ENCODE data around the gene ZKSCAN8. TPM values are rescaled to one million over a fixed set of nuclear protein-coding genes. Genes with fewer than 3 reads are reported as not detected.

The ZKSCAN8 gene
- total and polyA plus RNA-seq, 2 donors (not counting 1 experiment from before 2014, with no cell fraction given), result 10.9 to 52.8 TPM

DNA sequence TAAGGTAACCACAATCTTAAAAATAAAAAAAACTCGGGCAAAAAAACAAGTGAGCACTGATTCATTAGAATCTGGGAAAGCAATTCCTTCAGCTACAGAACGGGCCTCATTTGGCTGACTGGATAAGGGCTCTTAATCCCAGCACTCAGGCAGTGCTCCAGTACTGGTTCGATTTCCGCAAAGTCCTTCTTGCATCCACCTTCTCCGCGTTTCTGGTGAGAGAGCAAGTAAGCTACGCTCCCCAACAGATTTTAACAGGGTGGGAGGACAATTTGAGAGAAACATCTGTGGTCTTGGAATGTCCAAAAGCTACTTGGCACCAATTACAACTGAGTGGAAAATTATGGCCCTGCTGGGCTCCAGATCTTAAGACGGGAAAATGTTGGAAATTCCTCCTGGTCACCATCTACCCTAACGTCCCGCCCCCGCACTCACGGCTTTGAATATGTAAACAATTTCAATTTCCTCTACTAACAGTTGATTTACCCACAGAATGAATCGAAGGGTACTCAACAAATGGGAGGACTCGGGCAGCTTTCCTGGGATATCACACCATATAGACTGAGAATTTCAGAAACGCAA lies 65.3 kb downstream of the ZKSCAN8 start:
- peaks cover 19% of the 10 kb centered on the region for H3K4me1 Mint-ChIP-seq
- H3K27me3 ChIP-seq (replicated peaks in 1 of 4; ENCODE audit: control extremely low read depth in 1 of 4, control insufficient read depth in 3 of 4, insufficient read depth in 4 of 4, low read length in 3 of 4), result peaks cover 4 to 77% (median 63%) of the 10 kb centered on the region in 4 experiments
- intact Hi-C loops (cut with micrococcal nuclease), result no loop called here
- ATAC-seq (ENCODE audit: low read depth) (no peak), DNase-seq (no peak)
- no peaks in the 10 kb centered on the region for H4K20me1 ChIP-seq (ENCODE audit: control insufficient read depth, insufficient read depth, low read length, poor library complexity, severe bottlenecking)
- no peaks in the 10 kb centered on the region for H3K9me3 Mint-ChIP-seq (ENCODE audit: insufficient read depth)
- H3K9ac ChIP-seq (ENCODE audit: low read length), result peak overlapping the region; percentile 33
- peaks cover 80% of the 10 kb centered on the region for H3K27me3 Mint-ChIP-seq
- ChIA-PET CTCF (no interaction called here), POLR2A (no interaction called here)
- H3K9me3 ChIP-seq (ENCODE audit: control extremely low read depth in 1 of 3, control insufficient read depth in 2 of 3, insufficient read depth in 1 of 3, low read length in 2 of 3), result peaks cover 7 to 34% (median 22%) of the 10 kb centered on the region in 3 donors
- no peak overlapping the region for H2AFZ ChIP-seq (ENCODE audit: insufficient read depth, low read depth, low read length, poor library complexity, severe bottlenecking)
- H3K27ac ChIP-seq (ENCODE audit: low read length in 2 of 2), result no peak overlapping the region
- no peak overlapping the region for H3K27ac Mint-ChIP-seq
- no peaks in the 10 kb centered on the region for H3K36me3 ChIP-seq (replicated peaks in 1 of 2; ENCODE audit: control extremely low read depth in 1 of 2, control insufficient read depth in 1 of 2, extremely low read depth in 1 of 2, insufficient read depth in 2 of 2, low read length in 1 of 2)
- peaks cover 18 to 30% of the 10 kb centered on the region in 2 donors for H3K4me1 ChIP-seq (ENCODE audit: control insufficient read depth in 2 of 2, insufficient read depth in 2 of 2, low read length in 2 of 2)
- H3K4me3 ChIP-seq (ENCODE audit: control extremely low read depth in 1 of 5, extremely low read depth in 1 of 5, insufficient read depth in 1 of 5, low read depth in 2 of 5, low read length in 4 of 5), result peak overlapping the region in 1 of 5 experiments; percentile 44
- no peak for TF ChIP-seq EZH2 (IDR thresholded peaks at IDR 0.05; ENCODE audit: borderline replicate concordance, insufficient read depth, low read depth, low read length, poor library complexity, severe bottlenecking)
- TF ChIP-seq, protein P1, sequence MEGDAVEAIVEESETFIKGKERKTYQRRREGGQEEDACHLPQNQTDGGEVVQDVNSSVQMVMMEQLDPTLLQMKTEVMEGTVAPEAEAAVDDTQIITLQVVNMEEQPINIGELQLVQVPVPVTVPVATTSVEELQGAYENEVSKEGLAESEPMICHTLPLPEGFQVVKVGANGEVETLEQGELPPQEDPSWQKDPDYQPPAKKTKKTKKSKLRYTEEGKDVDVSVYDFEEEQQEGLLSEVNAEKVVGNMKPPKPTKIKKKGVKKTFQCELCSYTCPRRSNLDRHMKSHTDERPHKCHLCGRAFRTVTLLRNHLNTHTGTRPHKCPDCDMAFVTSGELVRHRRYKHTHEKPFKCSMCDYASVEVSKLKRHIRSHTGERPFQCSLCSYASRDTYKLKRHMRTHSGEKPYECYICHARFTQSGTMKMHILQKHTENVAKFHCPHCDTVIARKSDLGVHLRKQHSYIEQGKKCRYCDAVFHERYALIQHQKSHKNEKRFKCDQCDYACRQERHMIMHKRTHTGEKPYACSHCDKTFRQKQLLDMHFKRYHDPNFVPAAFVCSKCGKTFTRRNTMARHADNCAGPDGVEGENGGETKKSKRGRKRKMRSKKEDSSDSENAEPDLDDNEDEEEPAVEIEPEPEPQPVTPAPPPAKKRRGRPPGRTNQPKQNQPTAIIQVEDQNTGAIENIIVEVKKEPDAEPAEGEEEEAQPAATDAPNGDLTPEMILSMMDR (IDR thresholded peaks at IDR 0.05), result no peak
- WGBS (ENCODE audit: insufficient coverage), result 14% methylated on average over 10 of the region's 15 CpGs
- no peaks in the 10 kb centered on the region for H3K79me2 ChIP-seq (ENCODE audit: control insufficient read depth, insufficient read depth, low read length)
- H3K4me2 ChIP-seq (replicated peaks; ENCODE audit: low read depth, low read length, poor library complexity, severe bottlenecking), result peak overlapping the region; percentile 64
- H3K4me3 Mint-ChIP-seq, result peak overlapping the region; percentile 76

GRCh38 chr6:28207510-28208110 lies 65.9 kb downstream of the ZKSCAN8 start:
- Histone ChIP-seq H3K27ac (ENCODE audit: low read length in 2 of 2) (no peak overlapping the region), H2AFZ (ENCODE audit: insufficient read depth, low read depth, low read length, poor library complexity, severe bottlenecking) (peak overlapping the region; percentile 17), H3K27me3 (replicated peaks in 1 of 4; ENCODE audit: control extremely low read depth in 1 of 4, control insufficient read depth in 3 of 4, insufficient read depth in 4 of 4, low read length in 3 of 4) (peaks cover 4 to 83% (median 69%) of the 10 kb centered on the region in 4 experiments), H3K36me3 (replicated peaks in 1 of 2; ENCODE audit: control extremely low read depth in 1 of 2, control insufficient read depth in 1 of 2, extremely low read depth in 1 of 2, insufficient read depth in 2 of 2, low read length in 1 of 2) (no peaks in the 10 kb centered on the region), H3K79me2 (ENCODE audit: control insufficient read depth, insufficient read depth, low read length) (no peaks in the 10 kb centered on the region), H3K9ac (ENCODE audit: low read length) (peak overlapping the region; percentile 33), H3K4me3 (ENCODE audit: control extremely low read depth in 1 of 5, extremely low read depth in 1 of 5, insufficient read depth in 1 of 5, low read depth in 2 of 5, low read length in 4 of 5) (peak overlapping the region in 2 of 5 experiments; percentile 20 to 44), H3K9me3 (ENCODE audit: control extremely low read depth in 1 of 3, control insufficient read depth in 2 of 3, insufficient read depth in 1 of 3, low read length in 2 of 3) (peaks cover 6 to 40% (median 22%) of the 10 kb centered on the region in 3 donors), H3K4me1 (ENCODE audit: control insufficient read depth in 2 of 2, insufficient read depth in 2 of 2, low read length in 2 of 2) (peaks cover 24 to 35% of the 10 kb centered on the region in 2 donors), H4K20me1 (ENCODE audit: control insufficient read depth, insufficient read depth, low read length, poor library complexity, severe bottlenecking) (no peaks in the 10 kb centered on the region), H3K4me2 (replicated peaks; ENCODE audit: low read depth, low read length, poor library complexity, severe bottlenecking) (peak overlapping the region; percentile 64)
- Mint-ChIP-seq H3K27ac (no peak overlapping the region), H3K27me3 (peaks cover 82% of the 10 kb centered on the region), H3K4me1 (peaks cover 22% of the 10 kb centered on the region), H3K9me3 (ENCODE audit: insufficient read depth) (no peaks in the 10 kb centered on the region), H3K4me3 (peak overlapping the region; percentile 76)
- peak; percentile 62 for DNase-seq
- no peak for TF ChIP-seq EZH2 (IDR thresholded peaks at IDR 0.05; ENCODE audit: borderline replicate concordance, insufficient read depth, low read depth, low read length, poor library complexity, severe bottlenecking)
- TF ChIP-seq, protein P1 (IDR thresholded peaks at IDR 0.05), result no peak
- intact Hi-C loops (cut with micrococcal nuclease), result no loop called here
- ChIA-PET CTCF (no interaction called here), POLR2A (no interaction called here)
- peak; percentile 47 for ATAC-seq (ENCODE audit: low read depth)
- 3% methylated on average over 29 of the region's 35 CpGs for WGBS (ENCODE audit: insufficient coverage)
